Measurements from ENCODE around the gene TNNC1. TPM values are rescaled to one million over a fixed set of nuclear protein-coding genes. Genes with fewer than 3 reads are reported as not detected.
A peak's percentile ranks its signal among the peaks of the same experiment; 100 is the strongest.

The TNNC1 gene
- total and polyA plus RNA-seq, 2 of the 13 experiments (the other 11 are each of a cell fraction or from before 2014, with no cell fraction given): 11.8 to 36.4 TPM

DNA sequence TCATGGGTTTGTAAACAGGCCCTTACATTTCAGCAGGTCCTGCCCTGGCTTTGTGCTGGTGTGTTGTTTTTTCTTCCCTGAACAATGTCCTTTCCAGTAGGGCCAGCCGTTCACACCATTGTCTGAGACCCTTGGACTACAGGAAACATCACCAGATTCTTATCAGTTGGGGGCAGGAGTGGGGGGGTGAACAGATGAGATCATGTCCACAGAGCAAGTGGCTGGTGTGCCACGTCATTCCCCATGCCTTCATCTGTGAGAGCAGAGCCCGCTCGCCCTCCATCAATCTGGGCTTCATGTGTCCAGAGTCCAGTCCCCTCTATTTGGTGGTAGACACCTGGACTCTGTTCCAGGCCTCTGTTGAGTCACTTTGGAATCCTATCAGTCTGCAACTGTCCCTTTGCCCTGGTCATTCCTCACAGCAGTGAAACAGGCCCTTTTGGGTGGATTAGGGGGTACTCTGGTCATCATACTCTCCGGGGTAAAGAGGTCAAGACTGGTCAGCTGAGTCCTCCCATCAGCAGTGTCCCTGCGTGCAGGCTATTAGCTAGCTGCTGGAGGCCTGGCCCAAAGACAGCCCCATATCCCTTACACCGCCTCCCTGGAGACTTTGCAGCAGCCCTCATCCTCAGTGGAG lies 23.9 kb downstream of the TNNC1 start (continued):
- TF ChIP-seq, protein P1, sequence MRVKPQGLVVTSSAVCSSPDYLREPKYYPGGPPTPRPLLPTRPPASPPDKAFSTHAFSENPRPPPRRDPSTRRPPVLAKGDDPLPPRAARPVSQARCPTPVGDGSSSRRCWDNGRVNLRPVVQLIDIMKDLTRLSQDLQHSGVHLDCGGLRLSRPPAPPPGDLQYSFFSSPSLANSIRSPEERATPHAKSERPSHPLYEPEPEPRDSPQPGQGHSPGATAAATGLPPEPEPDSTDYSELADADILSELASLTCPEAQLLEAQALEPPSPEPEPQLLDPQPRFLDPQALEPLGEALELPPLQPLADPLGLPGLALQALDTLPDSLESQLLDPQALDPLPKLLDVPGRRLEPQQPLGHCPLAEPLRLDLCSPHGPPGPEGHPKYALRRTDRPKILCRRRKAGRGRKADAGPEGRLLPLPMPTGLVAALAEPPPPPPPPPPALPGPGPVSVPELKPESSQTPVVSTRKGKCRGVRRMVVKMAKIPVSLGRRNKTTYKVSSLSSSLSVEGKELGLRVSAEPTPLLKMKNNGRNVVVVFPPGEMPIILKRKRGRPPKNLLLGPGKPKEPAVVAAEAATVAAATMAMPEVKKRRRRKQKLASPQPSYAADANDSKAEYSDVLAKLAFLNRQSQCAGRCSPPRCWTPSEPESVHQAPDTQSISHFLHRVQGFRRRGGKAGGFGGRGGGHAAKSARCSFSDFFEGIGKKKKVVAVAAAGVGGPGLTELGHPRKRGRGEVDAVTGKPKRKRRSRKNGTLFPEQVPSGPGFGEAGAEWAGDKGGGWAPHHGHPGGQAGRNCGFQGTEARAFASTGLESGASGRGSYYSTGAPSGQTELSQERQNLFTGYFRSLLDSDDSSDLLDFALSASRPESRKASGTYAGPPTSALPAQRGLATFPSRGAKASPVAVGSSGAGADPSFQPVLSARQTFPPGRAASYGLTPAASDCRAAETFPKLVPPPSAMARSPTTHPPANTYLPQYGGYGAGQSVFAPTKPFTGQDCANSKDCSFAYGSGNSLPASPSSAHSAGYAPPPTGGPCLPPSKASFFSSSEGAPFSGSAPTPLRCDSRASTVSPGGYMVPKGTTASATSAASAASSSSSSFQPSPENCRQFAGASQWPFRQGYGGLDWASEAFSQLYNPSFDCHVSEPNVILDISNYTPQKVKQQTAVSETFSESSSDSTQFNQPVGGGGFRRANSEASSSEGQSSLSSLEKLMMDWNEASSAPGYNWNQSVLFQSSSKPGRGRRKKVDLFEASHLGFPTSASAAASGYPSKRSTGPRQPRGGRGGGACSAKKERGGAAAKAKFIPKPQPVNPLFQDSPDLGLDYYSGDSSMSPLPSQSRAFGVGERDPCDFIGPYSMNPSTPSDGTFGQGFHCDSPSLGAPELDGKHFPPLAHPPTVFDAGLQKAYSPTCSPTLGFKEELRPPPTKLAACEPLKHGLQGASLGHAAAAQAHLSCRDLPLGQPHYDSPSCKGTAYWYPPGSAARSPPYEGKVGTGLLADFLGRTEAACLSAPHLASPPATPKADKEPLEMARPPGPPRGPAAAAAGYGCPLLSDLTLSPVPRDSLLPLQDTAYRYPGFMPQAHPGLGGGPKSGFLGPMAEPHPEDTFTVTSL (CRISPR knock-in tag; IDR thresholded peaks at IDR 0.05; ENCODE audit: borderline replicate concordance): peak; percentile 80
- TF ChIP-seq, protein P2, sequence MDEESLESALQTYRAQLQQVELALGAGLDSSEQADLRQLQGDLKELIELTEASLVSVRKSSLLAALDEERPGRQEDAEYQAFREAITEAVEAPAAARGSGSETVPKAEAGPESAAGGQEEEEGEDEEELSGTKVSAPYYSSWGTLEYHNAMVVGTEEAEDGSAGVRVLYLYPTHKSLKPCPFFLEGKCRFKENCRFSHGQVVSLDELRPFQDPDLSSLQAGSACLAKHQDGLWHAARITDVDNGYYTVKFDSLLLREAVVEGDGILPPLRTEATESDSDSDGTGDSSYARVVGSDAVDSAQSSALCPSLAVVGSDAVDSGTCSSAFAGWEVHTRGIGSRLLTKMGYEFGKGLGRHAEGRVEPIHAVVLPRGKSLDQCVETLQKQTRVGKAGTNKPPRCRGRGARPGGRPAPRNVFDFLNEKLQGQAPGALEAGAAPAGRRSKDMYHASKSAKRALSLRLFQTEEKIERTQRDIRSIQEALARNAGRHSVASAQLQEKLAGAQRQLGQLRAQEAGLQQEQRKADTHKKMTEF (CRISPR knock-in tag; IDR thresholded peaks at IDR 0.05): peak; percentile 88
- TF ChIP-seq NFKBIZ (CRISPR knock-in tag; IDR thresholded peaks at IDR 0.05): peak; percentile 74; the same call in 1 of the 2 replicates
- TF ChIP-seq, protein P3, sequence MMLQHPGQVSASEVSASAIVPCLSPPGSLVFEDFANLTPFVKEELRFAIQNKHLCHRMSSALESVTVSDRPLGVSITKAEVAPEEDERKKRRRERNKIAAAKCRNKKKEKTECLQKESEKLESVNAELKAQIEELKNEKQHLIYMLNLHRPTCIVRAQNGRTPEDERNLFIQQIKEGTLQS (CRISPR knock-in tag; IDR thresholded peaks at IDR 0.05): peak; percentile 90
- TF ChIP-seq POGZ (CRISPR knock-in tag; IDR thresholded peaks at IDR 0.05): peak; percentile 65; the same call in 1 of the 2 replicates
- TF ChIP-seq ZNF781 (CRISPR knock-in tag; IDR thresholded peaks at IDR 0.05; ENCODE audit: borderline replicate concordance, not compliant biosample characterization): no peak
- peak; percentile 86 for TF ChIP-seq TBX3 (IDR thresholded peaks at IDR 0.05; ENCODE audit: borderline replicate concordance)
- TF ChIP-seq, protein P4, sequence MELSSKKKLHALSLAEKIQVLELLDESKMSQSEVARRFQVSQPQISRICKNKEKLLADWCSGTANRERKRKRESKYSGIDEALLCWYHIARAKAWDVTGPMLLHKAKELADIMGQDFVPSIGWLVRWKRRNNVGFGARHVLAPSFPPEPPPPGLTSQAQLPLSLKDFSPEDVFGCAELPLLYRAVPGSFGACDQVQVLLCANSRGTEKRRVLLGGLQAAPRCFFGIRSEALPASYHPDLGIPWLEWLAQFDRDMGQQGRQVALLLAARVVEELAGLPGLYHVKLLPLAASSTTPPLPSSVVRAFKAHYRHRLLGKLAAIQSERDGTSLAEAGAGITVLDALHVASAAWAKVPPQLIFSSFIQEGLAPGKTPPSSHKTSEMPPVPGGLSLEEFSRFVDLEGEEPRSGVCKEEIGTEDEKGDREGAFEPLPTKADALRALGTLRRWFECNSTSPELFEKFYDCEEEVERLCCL (CRISPR knock-in tag; IDR thresholded peaks at IDR 0.05; ENCODE audit: borderline replicate concordance): no peak
- TF ChIP-seq, protein P5, sequence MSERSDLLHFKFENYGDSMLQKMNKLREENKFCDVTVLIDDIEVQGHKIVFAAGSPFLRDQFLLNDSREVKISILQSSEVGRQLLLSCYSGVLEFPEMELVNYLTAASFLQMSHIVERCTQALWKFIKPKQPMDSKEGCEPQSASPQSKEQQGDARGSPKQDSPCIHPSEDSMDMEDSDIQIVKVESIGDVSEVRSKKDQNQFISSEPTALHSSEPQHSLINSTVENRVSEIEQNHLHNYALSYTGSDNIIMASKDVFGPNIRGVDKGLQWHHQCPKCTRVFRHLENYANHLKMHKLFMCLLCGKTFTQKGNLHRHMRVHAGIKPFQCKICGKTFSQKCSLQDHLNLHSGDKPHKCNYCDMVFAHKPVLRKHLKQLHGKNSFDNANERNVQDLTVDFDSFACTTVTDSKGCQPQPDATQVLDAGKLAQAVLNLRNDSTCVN (CRISPR knock-in tag; IDR thresholded peaks at IDR 0.05; ENCODE audit: borderline replicate concordance): peak; percentile 55; the same call in 1 of the 2 replicates
- TF ChIP-seq, protein P6, sequence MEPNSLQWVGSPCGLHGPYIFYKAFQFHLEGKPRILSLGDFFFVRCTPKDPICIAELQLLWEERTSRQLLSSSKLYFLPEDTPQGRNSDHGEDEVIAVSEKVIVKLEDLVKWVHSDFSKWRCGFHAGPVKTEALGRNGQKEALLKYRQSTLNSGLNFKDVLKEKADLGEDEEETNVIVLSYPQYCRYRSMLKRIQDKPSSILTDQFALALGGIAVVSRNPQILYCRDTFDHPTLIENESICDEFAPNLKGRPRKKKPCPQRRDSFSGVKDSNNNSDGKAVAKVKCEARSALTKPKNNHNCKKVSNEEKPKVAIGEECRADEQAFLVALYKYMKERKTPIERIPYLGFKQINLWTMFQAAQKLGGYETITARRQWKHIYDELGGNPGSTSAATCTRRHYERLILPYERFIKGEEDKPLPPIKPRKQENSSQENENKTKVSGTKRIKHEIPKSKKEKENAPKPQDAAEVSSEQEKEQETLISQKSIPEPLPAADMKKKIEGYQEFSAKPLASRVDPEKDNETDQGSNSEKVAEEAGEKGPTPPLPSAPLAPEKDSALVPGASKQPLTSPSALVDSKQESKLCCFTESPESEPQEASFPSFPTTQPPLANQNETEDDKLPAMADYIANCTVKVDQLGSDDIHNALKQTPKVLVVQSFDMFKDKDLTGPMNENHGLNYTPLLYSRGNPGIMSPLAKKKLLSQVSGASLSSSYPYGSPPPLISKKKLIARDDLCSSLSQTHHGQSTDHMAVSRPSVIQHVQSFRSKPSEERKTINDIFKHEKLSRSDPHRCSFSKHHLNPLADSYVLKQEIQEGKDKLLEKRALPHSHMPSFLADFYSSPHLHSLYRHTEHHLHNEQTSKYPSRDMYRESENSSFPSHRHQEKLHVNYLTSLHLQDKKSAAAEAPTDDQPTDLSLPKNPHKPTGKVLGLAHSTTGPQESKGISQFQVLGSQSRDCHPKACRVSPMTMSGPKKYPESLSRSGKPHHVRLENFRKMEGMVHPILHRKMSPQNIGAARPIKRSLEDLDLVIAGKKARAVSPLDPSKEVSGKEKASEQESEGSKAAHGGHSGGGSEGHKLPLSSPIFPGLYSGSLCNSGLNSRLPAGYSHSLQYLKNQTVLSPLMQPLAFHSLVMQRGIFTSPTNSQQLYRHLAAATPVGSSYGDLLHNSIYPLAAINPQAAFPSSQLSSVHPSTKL (CRISPR knock-in tag; IDR thresholded peaks at IDR 0.05): peak; percentile 88
- TF ChIP-seq ZNF598 (CRISPR knock-in tag; IDR thresholded peaks at IDR 0.05; ENCODE audit: borderline replicate concordance): no peak; the same call in 1 of the 2 replicates
- TF ChIP-seq ZNF788 (CRISPR knock-in tag; IDR thresholded peaks at IDR 0.05; ENCODE audit: borderline replicate concordance): peak; percentile 64; the same call in 1 of the 2 replicates
- TF ChIP-seq ZFP90 (CRISPR knock-in tag; IDR thresholded peaks at IDR 0.05; ENCODE audit: borderline replicate concordance): no peak

Measured in HepG2 (cell line).